ENCODE results near the gene LAMA5. TPM values are rescaled to one million over a fixed set of nuclear protein-coding genes. Genes with fewer than 3 reads are reported as not detected.

Gene LAMA5
- polyA plus RNA-seq, 1 of the 3 experiments (the other 2 are of a cell fraction): 27.2 TPM

GRCh38 chr20:62391165-62392076 is 24.3 kb upstream of the LAMA5 start:
- no peak overlapping the region for H3K9ac ChIP-seq

More at GRCh38 chr20:62391165-62392076, 24.3 kb upstream of the LAMA5 start:
- H4K20me1 ChIP-seq (ENCODE audit: insufficient read depth): peaks cover 22% of the 10 kb centered on the region
- peaks cover 17% of the 10 kb centered on the region for H3F3A ChIP-seq (replicated peaks; ENCODE audit: insufficient read depth)
- peaks cover 15 to 38% of the 10 kb centered on the region in 2 experiments for H3K36me3 ChIP-seq (replicated peaks in 1 of 2; ENCODE audit: control insufficient read depth in 1 of 2, insufficient read depth in 2 of 2, low read length in 1 of 2)
- peaks cover 0 to 19% of the 10 kb centered on the region in 2 experiments; a peak in 2 of 4 replicates for H3K4me1 ChIP-seq (ENCODE audit: control insufficient read depth in 1 of 2, insufficient read depth in 2 of 2, low read depth in 1 of 2, low read length in 1 of 2)
- no peaks in the 10 kb centered on the region for H3K9me3 ChIP-seq
- no peak overlapping the region for H2AFZ ChIP-seq (ENCODE audit: low read depth)
- no peaks in the 10 kb centered on the region for H3K9me2 ChIP-seq
- ChIA-PET CTCF (interaction anchor here (0.6 to 1.9 kb wide), 6 partner anchors 9 to 89 kb away, joined by 3 to 7 read pairs (median 4); partner anchors contain the start of gene ADRM1), POLR2A (interaction anchor here (2.0 to 3.0 kb wide), 2 partner anchors 8 to 19 kb away, joined by 5 to 12 read pairs; no protein-coding TSS in a partner anchor)
- H3K4me3 ChIP-seq (ENCODE audit: low read depth in 2 of 2, low read length in 1 of 2): no peak overlapping the region
- TF ChIP-seq GABPA (IDR thresholded peaks at IDR 0.05; ENCODE audit: low read depth): no peak
- TF ChIP-seq EP300 (IDR thresholded peaks at IDR 0.05; ENCODE audit: borderline replicate concordance in 1 of 2, low read depth in 1 of 2, low read length in 1 of 2): no peak
- TF ChIP-seq TCF12 (IDR thresholded peaks at IDR 0.05): no peak
- TF ChIP-seq ZBTB33 (IDR thresholded peaks at IDR 0.05; ENCODE audit: borderline replicate concordance, low read depth): no peak
- no peak for TF ChIP-seq NFIC (IDR thresholded peaks at IDR 0.05; ENCODE audit: borderline replicate concordance)
- TF ChIP-seq RAD21 (IDR thresholded peaks at IDR 0.05; ENCODE audit: low read length): no peak
- TF ChIP-seq CHD2 (IDR thresholded peaks at IDR 0.05; ENCODE audit: low read length, partially characterized antibody): no peak
- no peak for TF ChIP-seq ELF1 (IDR thresholded peaks at IDR 0.05)
- TF ChIP-seq, protein P1, sequence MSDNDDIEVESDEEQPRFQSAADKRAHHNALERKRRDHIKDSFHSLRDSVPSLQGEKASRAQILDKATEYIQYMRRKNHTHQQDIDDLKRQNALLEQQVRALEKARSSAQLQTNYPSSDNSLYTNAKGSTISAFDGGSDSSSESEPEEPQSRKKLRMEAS (IDR thresholded peaks at IDR 0.05; ENCODE audit: low read depth): no peak
- TF ChIP-seq EZH2phosphoT487 (IDR thresholded peaks at IDR 0.05; ENCODE audit: borderline replicate concordance, low read depth): no peak
- no peak for TF ChIP-seq NRF1 (IDR thresholded peaks at IDR 0.05; ENCODE audit: low read depth, low read length)
- TF ChIP-seq FOSL2 (IDR thresholded peaks at IDR 0.05; ENCODE audit: borderline replicate concordance, low read depth): no peak
- no peak for TF ChIP-seq TEAD4 (IDR thresholded peaks at IDR 0.05; ENCODE audit: borderline replicate concordance, insufficient read depth)
- TF ChIP-seq PBX3 (IDR thresholded peaks at IDR 0.05): no peak
- no peak for TF ChIP-seq MXI1 (IDR thresholded peaks at IDR 0.05; ENCODE audit: low read depth, low read length)
- TF ChIP-seq RFX5 (IDR thresholded peaks at IDR 0.05; ENCODE audit: low read length): no peak
- TF ChIP-seq IRF3 (IDR thresholded peaks at IDR 0.05; ENCODE audit: low read depth, low read length): no peak
- no peak for TF ChIP-seq CTCF (IDR thresholded peaks at IDR 0.05)
- H3K27ac ChIP-seq (ENCODE audit: low read depth in 2 of 2, low read length in 1 of 2): no peak overlapping the region; a peak in 1 of 4 replicates
- no peak overlapping the region for H3K4me2 ChIP-seq
- H3K27me3 ChIP-seq (ENCODE audit: insufficient read depth): no peaks in the 10 kb centered on the region
- WGBS (ENCODE audit: low lambda C conversion rate): 96% methylated on average over 25 of the region's 44 CpGs
- peaks cover 31% of the 10 kb centered on the region for H3K79me2 ChIP-seq (ENCODE audit: insufficient read depth)
- DNase-seq: no peak
